ENCODE measurements around the gene FMN2. TPM values are rescaled to one million over a fixed set of nuclear protein-coding genes. Genes with fewer than 3 reads are reported as not detected.
"Not testable (repeated sequence)": the region's sequence is repeated elsewhere in the genome, so short reads cannot be mapped to it uniquely, and the experiment has no call there.

The FMN2 gene
- total RNA-seq, 2 donors from 2014 or later, result not detected

- Mint-ChIP-seq H3K9me3 (peaks cover 11 to 23% of the 10 kb centered on the region in 2 donors), H3K36me3 (no peaks in the 10 kb centered on the region), H3K27ac (peak overlapping the region in 1 of 2 donors; percentile 37)
- ATAC-seq, result no peak
- DNase-seq (ENCODE audit: low spot score in 2 of 2), result no peak
These were observed 153.4 kb downstream of the FMN2 start for GRCh38 chr1:240244968-240245628.

- ATAC-seq, result no peak
- no peak for DNase-seq (ENCODE audit: low spot score in 2 of 2)
- peaks cover 11 to 27% of the 10 kb centered on the region in 2 donors for H3K9me3 Mint-ChIP-seq
- H3K36me3 Mint-ChIP-seq, result no peaks in the 10 kb centered on the region
- H3K27ac Mint-ChIP-seq, result no peak overlapping the region
These were observed 153.9 kb downstream of the FMN2 start for GRCh38 chr1:240245629-240246020.

- no peak for ATAC-seq
- no peak for DNase-seq (ENCODE audit: low spot score in 2 of 2)
- Mint-ChIP-seq H3K9me3 (peaks cover 10 to 31% of the 10 kb centered on the region in 2 donors), H3K27ac (no peak overlapping the region), H3K36me3 (no peaks in the 10 kb centered on the region)
These were observed 156.2 kb downstream of the FMN2 start for GRCh38 chr1:240247899-240248298.

- no peak for ATAC-seq
- no peak for DNase-seq (ENCODE audit: low spot score in 2 of 2)
- Mint-ChIP-seq H3K36me3 (peaks cover 5 to 15% of the 10 kb centered on the region in 2 donors), H3K9me3 (peaks cover 27 to 38% of the 10 kb centered on the region in 2 donors), H3K27ac (no peak overlapping the region)
These were observed 162.3 kb downstream of the FMN2 start for GRCh38 chr1:240254006-240254405.

- H3K9me3 Mint-ChIP-seq, result peaks cover 22 to 29% of the 10 kb centered on the region in 2 donors
- DNase-seq (ENCODE audit: low spot score in 2 of 2), result no peak
- no peak overlapping the region for H3K27ac Mint-ChIP-seq
- peaks cover 5 to 15% of the 10 kb centered on the region in 2 donors for H3K36me3 Mint-ChIP-seq
- no peak for ATAC-seq
These were observed 163.2 kb downstream of the FMN2 start for GRCh38 chr1:240254778-240255291.

- Mint-ChIP-seq H3K9me3 (peaks cover 22 to 27% of the 10 kb centered on the region in 2 donors), H3K27ac (no peak overlapping the region), H3K36me3 (peaks cover 5 to 15% of the 10 kb centered on the region in 2 donors)
- DNase-seq (ENCODE audit: low spot score in 2 of 2), result no peak
- no peak for ATAC-seq
These were observed 164.2 kb downstream of the FMN2 start for GRCh38 chr1:240255922-240256321.

- no peak for DNase-seq (ENCODE audit: low spot score in 2 of 2)
- Mint-ChIP-seq H3K36me3 (peaks cover 5 to 15% of the 10 kb centered on the region in 2 donors), H3K9me3 (peaks cover 21 to 27% of the 10 kb centered on the region in 2 donors), H3K27ac (no peak overlapping the region)
- no peak for ATAC-seq
These were observed 165.3 kb downstream of the FMN2 start for GRCh38 chr1:240256836-240257503.

- DNase-seq (ENCODE audit: low spot score in 2 of 2), result no peak
- H3K9me3 Mint-ChIP-seq, result peaks cover 9 to 14% of the 10 kb centered on the region in 2 donors
- ATAC-seq, result no peak
- no peak overlapping the region for H3K27ac Mint-ChIP-seq
- H3K36me3 Mint-ChIP-seq, result peaks cover under 1 to 9% of the 10 kb centered on the region in 2 donors
These were observed 167.2 kb downstream of the FMN2 start for GRCh38 chr1:240258910-240259309.

- not testable (repeated sequence) for DNase-seq (ENCODE audit: low spot score in 2 of 2); ATAC-seq; H3K36me3 Mint-ChIP-seq; H3K27ac Mint-ChIP-seq
- peaks cover 0 to 12% of the 10 kb centered on the region in 2 donors for H3K9me3 Mint-ChIP-seq
These were observed 172.8 kb downstream of the FMN2 start for GRCh38 chr1:240264494-240264893.

- DNase-seq (ENCODE audit: low spot score in 2 of 2) (no peak), ATAC-seq (no peak)
- Mint-ChIP-seq H3K9me3 (peaks cover 12 to 27% of the 10 kb centered on the region in 2 donors), H3K27ac (no peak overlapping the region), H3K36me3 (peaks cover 0 to 6% of the 10 kb centered on the region in 2 donors)
These were observed 179.4 kb downstream of the FMN2 start for GRCh38 chr1:240271081-240271480.

GRCh38 chr1:240274569-240274968, 182.9 kb downstream of the FMN2 start:
- ATAC-seq (no peak), DNase-seq (ENCODE audit: low spot score in 2 of 2) (no peak)
- no peak overlapping the region for H3K27ac Mint-ChIP-seq
- H3K9me3 Mint-ChIP-seq, result peaks cover 14 to 24% of the 10 kb centered on the region in 2 donors
- H3K36me3 Mint-ChIP-seq, result no peaks in the 10 kb centered on the region

- peaks cover 14 to 24% of the 10 kb centered on the region in 2 donors for H3K9me3 Mint-ChIP-seq
- H3K36me3 Mint-ChIP-seq; DNase-seq (ENCODE audit: low spot score in 2 of 2); H3K27ac Mint-ChIP-seq; ATAC-seq: not testable (repeated sequence)
These were observed 183.5 kb downstream of the FMN2 start for GRCh38 chr1:240275219-240275618.

- Mint-ChIP-seq H3K36me3 (no peaks in the 10 kb centered on the region), H3K27ac (no peak overlapping the region), H3K9me3 (peaks cover 14 to 21% of the 10 kb centered on the region in 2 donors)
- ATAC-seq (no peak), DNase-seq (ENCODE audit: low spot score in 2 of 2) (no peak)
These were observed 186.4 kb downstream of the FMN2 start for GRCh38 chr1:240278082-240278481.

GRCh38 chr1:240280560-240281322, 189.1 kb downstream of the FMN2 start:
- no peak for ATAC-seq
- H3K36me3 Mint-ChIP-seq, result no peaks in the 10 kb centered on the region

GRCh38 chr1:240282061-240282830, 190.6 kb downstream of the FMN2 start:
- Mint-ChIP-seq H3K9me3 (peaks cover 0 to 7% of the 10 kb centered on the region in 2 donors), H3K27ac (no peak overlapping the region), H3K36me3 (no peaks in the 10 kb centered on the region)
- DNase-seq (ENCODE audit: low spot score in 2 of 2) (no peak), ATAC-seq (no peak)

More at GRCh38 chr1:240280560-240281322, 189.1 kb downstream of the FMN2 start:
- Mint-ChIP-seq H3K27ac (no peak overlapping the region), H3K9me3 (peaks cover 4 to 12% of the 10 kb centered on the region in 2 donors)
- no peak for DNase-seq (ENCODE audit: low spot score in 2 of 2)
